ENCODE results near the gene TNFRSF4. TPM values are rescaled to one million over a fixed set of nuclear protein-coding genes. Genes with fewer than 3 reads are reported as not detected.

TNFRSF4 gene
- total and polyA plus RNA-seq, 4 donors, result 0.08 to 0.35 (median 0.15) TPM; not detected in 1

- no peak for TF ChIP-seq ATF3 (IDR thresholded peaks at IDR 0.05)
- no peak for TF ChIP-seq HNF4G (IDR thresholded peaks at IDR 0.05)
- TF ChIP-seq NR2F2 (IDR thresholded peaks at IDR 0.05), result no peak
Observed at GRCh38 chr1:1179346-1179982, 34.5 kb downstream of the TNFRSF4 start (continued).

DNA sequence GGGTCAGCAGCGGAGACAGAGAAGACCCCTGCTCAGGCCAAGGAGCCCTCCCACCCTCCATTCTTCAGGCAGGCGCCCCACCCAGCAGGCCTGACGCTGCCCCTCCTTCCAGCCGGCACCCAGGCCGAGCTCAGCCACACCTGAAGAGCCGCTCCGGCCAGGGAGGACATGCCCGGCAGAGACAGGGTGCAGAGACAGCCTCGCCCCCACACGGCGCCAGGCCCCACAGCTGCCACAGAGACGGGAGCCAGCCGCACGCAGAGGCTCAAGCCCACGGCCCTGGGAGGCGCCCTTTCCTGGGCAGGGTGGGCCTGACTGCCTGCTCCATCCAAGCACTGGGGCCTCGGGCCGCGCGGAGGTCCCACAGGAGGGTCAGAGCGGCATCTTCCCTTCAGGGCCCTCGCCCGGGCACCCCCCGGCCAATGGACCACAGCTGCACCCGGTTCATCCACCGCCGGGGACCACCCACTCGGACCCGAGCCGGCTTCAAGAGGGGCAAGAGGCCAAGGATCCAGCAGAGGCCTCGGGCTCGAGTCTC lies 35.1 kb downstream of the TNFRSF4 start:
- H3K4me3 ChIP-seq (ENCODE audit: low read depth in 1 of 3, low read length in 3 of 3), result no peak overlapping the region
- H3K27me3 ChIP-seq (ENCODE audit: control insufficient read depth in 4 of 4, insufficient read depth in 4 of 4, low read length in 3 of 4), result peaks cover 0 to 7% (median 0%) of the 10 kb centered on the region in 4 donors
- H3K27ac ChIP-seq (ENCODE audit: low read depth in 1 of 2, low read length in 2 of 2), result no peak overlapping the region
- H3K9me3 ChIP-seq (ENCODE audit: control insufficient read depth in 4 of 4, low read length in 3 of 4), result no peaks in the 10 kb centered on the region
- no peak for TF ChIP-seq ATF3 (IDR thresholded peaks at IDR 0.05)
- TF ChIP-seq, protein P1, sequence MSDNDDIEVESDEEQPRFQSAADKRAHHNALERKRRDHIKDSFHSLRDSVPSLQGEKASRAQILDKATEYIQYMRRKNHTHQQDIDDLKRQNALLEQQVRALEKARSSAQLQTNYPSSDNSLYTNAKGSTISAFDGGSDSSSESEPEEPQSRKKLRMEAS (IDR thresholded peaks at IDR 0.05), result no peak
- no peak for TF ChIP-seq EGR1 (IDR thresholded peaks at IDR 0.05; ENCODE audit: low read depth in 2 of 2)
- no peak for TF ChIP-seq HNF4A (conservative IDR thresholded peaks at IDR 0.05)
- no peak for TF ChIP-seq JUND (IDR thresholded peaks at IDR 0.05)
- TF ChIP-seq, protein P2, sequence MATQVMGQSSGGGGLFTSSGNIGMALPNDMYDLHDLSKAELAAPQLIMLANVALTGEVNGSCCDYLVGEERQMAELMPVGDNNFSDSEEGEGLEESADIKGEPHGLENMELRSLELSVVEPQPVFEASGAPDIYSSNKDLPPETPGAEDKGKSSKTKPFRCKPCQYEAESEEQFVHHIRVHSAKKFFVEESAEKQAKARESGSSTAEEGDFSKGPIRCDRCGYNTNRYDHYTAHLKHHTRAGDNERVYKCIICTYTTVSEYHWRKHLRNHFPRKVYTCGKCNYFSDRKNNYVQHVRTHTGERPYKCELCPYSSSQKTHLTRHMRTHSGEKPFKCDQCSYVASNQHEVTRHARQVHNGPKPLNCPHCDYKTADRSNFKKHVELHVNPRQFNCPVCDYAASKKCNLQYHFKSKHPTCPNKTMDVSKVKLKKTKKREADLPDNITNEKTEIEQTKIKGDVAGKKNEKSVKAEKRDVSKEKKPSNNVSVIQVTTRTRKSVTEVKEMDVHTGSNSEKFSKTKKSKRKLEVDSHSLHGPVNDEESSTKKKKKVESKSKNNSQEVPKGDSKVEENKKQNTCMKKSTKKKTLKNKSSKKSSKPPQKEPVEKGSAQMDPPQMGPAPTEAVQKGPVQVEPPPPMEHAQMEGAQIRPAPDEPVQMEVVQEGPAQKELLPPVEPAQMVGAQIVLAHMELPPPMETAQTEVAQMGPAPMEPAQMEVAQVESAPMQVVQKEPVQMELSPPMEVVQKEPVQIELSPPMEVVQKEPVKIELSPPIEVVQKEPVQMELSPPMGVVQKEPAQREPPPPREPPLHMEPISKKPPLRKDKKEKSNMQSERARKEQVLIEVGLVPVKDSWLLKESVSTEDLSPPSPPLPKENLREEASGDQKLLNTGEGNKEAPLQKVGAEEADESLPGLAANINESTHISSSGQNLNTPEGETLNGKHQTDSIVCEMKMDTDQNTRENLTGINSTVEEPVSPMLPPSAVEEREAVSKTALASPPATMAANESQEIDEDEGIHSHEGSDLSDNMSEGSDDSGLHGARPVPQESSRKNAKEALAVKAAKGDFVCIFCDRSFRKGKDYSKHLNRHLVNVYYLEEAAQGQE (IDR thresholded peaks at IDR 0.05), result no peak
- no peak for TF ChIP-seq FOXA2 (IDR thresholded peaks at IDR 0.05)
- H3K4me1 ChIP-seq (ENCODE audit: control insufficient read depth in 4 of 4, insufficient read depth in 4 of 4, low read length in 3 of 4), result no peaks in the 10 kb centered on the region
- no peak for DNase-seq (ENCODE audit: low spot score)
- H3K9ac ChIP-seq (ENCODE audit: low read depth in 1 of 2, low read length in 2 of 2), result no peak overlapping the region
- 92% methylated on average over 32 of the region's 32 CpGs for WGBS
- no peaks in the 10 kb centered on the region for H3K36me3 ChIP-seq (ENCODE audit: control insufficient read depth in 4 of 4, insufficient read depth in 3 of 4, low read depth in 1 of 4, low read length in 3 of 4)

GRCh38 chr1:1177452-1178206 lies 36.3 kb downstream of the TNFRSF4 start:
- WGBS, result 79% methylated on average over 21 of the region's 21 CpGs
- Histone ChIP-seq H3K9ac (ENCODE audit: low read depth in 1 of 2, low read length in 2 of 2) (no peak overlapping the region), H3K27ac (ENCODE audit: low read depth in 1 of 2, low read length in 2 of 2) (no peak overlapping the region), H3K4me3 (ENCODE audit: low read depth in 1 of 3, low read length in 3 of 3) (no peak overlapping the region), H3K36me3 (ENCODE audit: control insufficient read depth in 4 of 4, insufficient read depth in 3 of 4, low read depth in 1 of 4, low read length in 3 of 4) (no peaks in the 10 kb centered on the region), H3K27me3 (ENCODE audit: control insufficient read depth in 4 of 4, insufficient read depth in 4 of 4, low read length in 3 of 4) (peaks cover 0 to 7% (median 0%) of the 10 kb centered on the region in 4 donors), H3K9me3 (ENCODE audit: control insufficient read depth in 4 of 4, low read length in 3 of 4) (no peaks in the 10 kb centered on the region), H3K4me1 (ENCODE audit: control insufficient read depth in 4 of 4, insufficient read depth in 4 of 4, low read length in 3 of 4) (no peaks in the 10 kb centered on the region)
- DNase-seq (ENCODE audit: low spot score), result no peak
- TF ChIP-seq ZBTB33 (IDR thresholded peaks at IDR 0.05), result no peak
- TF ChIP-seq FOXA2 (IDR thresholded peaks at IDR 0.05), result no peak
- TF ChIP-seq EGR1 (IDR thresholded peaks at IDR 0.05; ENCODE audit: low read depth in 2 of 2), result no peak
- no peak for TF ChIP-seq TAF1 (conservative IDR thresholded peaks at IDR 0.05)
